Amniotic epithelial cell (primary cell): ENCODE measurements around the gene FAM110A.
"Not testable (repeated sequence)": the region's sequence is repeated elsewhere in the genome, so short reads cannot be mapped to it uniquely, and the experiment has no call there.

Source experiments
- DNase-seq: peaks from one replicate; pipeline ENCODE4 v3.0.0-alpha.2; 2010; ENCODE audit warnings: low read depth

The FAM110A gene

DNA sequence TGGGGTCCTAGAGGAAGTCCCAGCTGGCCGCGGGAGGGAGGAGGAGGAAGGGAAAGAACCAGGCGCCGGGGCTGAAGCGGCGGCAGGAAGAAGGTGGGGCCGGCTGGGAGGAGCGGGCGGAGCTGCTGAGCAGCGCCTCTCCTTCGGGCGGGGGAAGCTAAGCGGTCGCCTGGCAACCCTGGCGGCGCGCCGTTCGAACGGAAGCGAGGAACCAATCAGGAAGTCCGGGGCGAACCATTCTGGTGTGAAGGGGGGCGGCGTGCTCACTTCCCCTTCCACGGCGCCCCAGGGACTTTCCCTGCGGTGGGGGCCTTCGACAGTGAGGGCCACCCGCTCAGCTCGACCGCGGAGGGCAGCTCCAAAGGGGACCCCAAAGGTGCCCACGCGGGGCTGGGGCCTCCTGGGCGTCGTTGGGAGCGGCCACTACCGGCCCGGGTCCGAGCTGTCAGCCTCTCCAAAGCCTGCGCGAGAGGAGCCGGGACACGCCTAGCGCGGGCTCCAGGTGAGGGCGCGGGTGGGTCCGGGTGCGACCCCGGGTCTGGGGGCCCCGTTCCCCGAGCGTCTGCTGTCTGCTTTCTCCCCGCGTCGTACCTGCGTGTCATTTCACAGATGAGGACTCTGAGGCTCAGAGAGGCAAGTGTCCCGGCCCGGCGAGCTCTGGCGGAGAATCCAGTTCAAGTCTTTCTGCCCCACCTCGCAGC, at the start of gene FAM110A:
Gene FAM110A, plus strand, starts transcription at position 266 of the 701 bp plus-strand sequence. CDS start 11,090 bp downstream, outside the sequence.
- peak; percentile 90 for DNase-seq

DNA sequence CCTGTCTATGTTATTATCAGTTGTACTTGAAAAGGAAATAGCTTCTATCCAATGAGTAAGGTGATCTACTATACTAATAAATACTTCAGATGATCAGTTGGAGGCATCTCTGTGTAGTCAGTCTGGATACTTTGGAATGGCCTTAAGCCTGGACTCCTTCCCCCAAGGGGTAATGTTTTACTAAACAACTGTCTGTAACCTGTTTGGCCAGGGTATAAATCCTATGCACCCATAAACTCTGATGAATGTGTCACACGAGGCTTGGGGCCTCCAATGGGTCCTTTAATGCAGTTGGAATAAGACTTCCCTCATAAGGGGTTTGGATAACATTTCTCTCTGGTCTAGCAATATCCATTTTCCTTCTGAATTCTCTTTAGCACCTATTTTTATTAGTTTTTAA, 45.7 kb upstream of the FAM110A start:
- DNase-seq: no peak

DNA sequence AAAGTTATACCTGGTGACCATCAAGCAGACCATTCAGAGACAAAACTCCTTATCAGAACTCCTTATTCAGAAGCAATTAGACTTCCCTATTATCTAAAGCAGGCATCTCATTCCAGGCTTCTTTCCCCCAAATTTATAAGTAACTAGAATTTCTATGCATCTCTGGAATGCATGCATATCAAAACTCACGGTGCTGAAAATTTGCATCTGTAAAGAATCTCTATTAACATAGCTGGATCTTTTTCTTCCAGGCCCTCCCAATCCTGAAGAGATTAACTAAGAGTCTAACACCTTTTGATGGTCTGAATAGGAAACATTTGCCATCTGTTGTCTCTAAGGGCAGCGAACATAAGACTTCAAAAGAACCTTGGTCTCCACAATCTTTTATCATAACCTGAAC, 42.5 kb upstream of the FAM110A start:
- no peak for DNase-seq

DNA sequence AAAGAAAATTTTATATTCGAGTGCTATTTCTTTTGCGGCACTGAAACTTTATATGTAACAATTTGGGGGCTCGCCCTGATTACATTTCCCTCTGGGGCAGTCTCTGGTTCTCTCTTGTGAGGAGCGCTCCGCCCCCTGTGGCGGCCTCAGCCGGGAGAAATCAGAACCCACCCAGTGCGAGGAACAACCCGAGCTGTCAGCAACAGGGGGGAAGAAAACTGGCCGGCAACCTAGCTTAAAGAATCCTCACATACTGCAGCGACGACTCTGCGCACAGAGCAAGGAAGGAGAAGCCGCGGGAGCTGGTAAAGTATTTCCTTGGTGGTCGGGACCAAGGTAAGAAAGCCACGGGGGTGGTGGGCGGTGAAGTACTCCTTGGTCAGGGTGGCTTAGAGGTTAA, 41.3 kb upstream of the FAM110A start:
- DNase-seq: no peak

DNA sequence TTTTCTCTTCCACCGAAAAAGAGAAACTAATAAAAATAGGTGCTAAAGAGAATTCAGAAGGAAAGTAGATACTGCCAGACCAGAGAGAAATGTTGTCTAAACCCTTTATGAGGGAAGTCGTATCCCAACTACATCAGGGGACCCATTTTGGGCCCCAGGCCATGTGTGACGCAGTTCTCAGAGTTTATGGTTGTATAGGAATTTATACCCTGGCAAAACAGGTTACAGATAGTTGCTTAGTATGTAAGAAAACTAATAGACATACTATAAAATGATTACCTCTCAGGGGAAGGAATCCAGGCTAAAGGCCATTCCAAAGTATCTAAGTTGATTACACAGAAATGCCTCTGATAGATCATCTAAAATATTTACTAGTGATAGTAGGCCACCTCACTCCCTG, 36.6 kb upstream of the FAM110A start:
- DNase-seq: no peak

DNA sequence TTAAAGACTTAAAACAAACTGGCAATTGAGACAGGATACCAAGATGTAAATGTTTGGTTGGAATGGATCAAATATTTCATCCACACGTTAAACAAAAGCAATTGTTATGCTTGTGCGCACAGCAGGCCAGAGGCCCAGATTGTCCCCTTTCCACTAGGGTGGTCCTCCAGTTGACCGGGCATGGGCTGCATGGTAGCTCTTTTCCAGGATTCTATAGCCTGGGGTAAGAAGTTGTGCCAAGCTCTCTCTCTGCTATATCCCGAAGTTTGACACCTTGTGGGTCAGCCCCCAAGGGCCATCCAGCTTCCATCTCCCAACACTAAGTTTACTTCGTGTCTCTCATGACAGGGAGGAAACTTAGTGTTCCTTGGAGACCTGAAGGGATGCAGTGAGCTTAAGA, 34.8 kb upstream of the FAM110A start:
- DNase-seq: not testable (repeated sequence)

DNA sequence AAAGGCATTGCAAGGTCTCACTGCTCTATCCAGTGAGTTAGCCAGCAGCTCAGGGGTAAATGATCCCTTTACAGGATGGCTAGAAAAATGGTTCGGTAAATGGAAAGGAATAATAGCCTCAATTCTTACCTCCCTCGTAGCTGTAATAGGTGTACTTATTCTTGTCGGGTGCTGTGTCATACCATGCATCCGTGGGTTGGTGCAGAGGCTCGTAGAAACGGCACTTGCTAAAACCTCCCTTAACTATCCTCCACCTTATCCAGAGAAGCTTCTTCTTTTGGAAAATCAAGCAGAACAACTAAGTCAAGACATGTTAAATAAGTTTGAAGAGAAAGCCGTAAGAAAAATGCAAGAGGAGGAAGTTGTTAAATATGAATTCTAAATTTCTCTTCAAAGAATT, 33.5 kb upstream of the FAM110A start:
- not testable (repeated sequence) for DNase-seq

DNA sequence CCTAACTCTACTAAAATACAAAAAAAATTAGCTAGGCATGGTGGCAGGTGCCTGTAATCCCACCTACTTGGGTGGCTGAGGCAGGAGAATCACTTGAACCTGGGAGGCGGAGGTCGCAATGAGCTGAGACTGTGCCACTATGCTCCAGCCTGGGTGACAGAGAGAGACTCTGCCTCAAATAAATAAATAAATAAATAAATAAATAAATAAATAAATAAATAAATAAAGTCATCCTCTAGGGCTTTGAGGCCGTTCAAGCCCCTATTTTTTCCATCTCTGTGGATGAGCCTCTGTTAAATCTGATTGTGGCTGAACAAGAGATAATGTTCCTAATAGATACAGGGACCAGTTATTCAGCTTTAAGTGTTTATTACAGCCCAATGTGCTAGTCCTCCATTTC, 31.8 kb upstream of the FAM110A start:
- DNase-seq: no peak

DNA sequence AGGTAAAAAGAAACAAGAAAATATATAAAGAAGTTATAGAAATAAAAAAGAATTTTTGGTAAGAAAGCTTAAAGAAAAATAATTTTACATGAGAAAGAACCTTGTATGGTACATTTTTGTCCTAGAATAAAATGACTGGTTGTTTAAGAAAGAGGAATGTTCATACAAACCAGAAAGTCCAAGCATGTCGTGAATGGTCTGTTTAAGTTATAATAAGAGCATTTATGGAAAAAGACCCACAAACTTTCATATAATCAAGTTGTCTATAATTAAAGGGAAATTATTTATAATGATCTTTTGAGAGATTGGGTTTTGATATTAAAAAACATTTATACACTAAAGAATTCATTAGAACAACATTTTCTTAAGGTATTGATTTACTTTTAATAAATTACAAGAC, 27.8 kb upstream of the FAM110A start:
- DNase-seq: no peak

DNA sequence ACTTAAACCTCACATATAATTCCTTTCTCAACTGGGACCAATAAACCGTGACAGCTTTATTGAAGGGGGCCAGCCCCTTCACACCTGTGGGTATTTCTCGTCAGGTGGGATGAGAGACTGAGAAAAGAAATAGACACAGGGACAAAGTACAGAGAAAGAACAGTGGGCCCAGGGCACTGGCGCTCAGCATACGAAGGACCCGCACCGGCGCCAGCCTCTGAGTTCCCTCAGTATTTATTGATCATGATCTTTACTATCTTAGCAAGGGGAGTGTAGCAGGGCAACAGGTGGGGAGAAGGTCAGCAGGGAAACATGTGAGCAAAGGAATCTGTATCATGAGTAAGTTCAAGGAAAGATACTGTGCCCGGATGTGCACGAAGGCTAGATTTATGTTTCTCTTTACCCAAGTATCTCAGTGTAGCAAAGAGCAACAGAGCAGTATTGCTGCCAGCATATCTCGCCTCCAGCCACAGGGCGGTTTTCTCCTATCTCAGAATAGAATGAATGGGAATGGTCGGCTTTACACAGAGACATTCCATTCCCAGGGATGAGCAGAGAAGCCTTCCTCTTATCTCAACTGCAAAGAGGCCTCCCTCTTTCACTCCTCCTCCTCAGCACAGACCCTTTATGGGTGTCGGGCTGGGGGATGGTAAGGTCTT, 21.6 kb upstream of the FAM110A start:
- peak; percentile 79 for DNase-seq

DNA sequence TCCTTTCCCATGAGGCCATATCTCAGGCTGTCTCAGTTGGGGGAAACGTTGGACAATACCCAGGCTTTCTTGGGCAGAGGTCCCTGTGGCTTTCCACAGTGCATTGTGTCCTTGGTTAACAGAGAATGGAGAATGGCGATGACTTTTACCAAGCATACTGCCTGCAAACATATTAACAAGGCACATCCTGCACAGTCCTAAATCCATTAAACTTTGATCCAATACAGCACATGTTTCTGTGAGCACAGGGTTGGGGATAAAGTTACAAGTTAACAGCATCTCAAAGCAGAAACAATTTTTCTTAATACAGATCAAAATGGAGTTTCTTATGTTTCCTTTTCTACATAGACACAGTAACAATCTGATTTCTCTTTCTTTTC, 21.1 kb upstream of the FAM110A start:
- DNase-seq: not testable (repeated sequence)

DNA sequence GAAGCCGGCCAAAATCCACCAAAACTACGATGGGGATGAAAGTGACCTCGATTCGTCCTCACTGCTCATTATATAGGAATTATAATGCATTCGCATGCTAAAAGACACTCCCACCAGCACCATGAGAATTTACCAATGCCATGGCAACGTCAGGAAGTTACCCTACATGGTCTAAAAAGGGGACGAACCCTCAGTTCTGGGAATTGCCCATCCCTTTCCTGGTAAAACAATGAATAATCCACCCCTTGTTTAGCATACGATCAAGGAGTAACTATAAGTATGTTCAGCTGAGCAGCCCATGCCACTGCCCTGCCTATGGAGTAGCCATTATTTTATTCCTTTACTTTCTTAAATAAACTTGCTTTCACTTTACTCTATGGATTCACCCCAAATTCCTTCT, 20.1 kb upstream of the FAM110A start:
- no peak for DNase-seq

DNA sequence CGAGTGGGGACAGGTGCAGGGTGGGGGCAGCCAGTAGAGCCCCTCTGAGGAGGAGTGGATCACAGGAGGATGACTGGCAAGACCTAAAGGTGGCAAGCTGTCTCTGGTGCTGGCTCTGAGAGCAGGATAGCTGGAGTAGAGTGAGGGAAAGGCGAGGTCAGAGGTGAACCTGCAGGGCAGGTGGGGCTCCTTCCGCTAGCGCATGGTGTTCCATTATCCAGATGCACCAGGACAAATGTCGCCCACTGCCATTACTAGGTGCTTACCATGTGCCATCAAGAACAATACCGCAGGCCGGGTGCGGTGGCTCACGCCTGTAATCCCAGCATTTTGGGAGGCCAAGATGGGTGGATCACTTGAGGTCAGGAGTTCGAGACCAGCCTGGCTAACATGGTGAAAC, 18.3 kb upstream of the FAM110A start:
- no peak for DNase-seq

DNA sequence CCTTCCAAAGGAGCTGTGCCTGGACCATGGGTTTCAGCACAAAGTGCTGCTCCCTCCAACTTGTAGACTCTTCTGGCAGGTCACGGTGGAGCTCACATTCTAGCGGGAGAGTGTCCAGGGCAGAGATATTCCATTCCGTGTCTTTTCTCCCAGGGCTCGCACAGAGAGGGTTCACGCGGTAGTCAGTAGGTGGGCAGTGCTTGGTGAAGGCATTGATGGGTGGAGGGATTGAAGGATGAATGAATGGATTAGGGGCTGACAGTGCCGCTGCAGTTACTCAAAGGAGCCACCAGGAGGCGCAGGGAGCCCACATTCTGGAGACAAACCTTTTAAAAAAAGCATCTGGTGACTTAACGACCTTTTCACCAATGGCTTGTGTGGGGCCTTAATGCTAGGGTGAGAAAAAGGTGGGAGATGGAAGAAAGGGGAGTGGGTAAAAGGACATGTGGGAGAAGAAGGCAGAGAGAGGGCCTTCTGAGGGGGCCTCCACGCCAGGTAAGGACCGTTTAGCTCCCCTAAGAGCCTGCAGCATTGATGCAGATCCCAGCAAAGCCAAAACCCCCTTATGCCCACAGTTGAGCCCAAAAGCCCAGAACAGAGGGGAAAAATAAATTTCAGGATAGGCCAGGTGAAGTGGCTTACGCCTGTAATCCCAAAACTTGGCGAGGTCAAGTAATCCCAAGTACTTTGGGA, 17.5 kb upstream of the FAM110A start:
- peak; percentile 28 for DNase-seq

DNA sequence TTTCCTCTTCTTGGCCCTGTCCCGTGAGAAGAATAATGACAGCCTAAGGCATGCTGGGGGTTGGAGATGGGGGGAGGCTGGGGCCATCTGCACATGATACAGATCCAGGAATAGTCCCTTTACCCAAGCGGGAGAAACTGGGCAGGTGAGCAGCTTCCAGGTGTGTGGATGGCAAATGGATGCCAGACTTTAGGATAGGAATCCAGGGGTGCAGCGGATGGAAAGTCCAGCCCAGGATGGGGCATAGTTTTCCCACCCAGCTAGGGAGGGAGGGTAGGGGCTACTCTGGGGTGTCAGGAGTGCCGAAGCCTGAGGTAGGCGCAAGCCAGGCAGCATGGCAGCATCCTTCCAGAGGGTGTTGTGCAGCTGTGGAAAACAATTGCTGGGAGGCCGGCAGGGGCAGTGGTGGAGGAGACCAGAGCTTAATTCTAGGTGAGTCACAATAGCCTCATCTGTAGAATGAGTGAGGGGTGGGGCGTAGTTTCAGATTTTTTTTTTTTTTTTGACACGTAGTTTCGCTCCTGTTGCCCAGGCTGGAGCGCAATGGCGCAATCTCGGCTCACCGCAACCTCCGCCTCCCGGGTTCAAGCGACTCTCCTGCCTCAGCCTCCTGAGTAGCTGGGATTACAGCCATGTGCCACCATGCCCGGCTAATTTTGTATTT, 15.4 kb upstream of the FAM110A start:
- no peak for DNase-seq

DNA sequence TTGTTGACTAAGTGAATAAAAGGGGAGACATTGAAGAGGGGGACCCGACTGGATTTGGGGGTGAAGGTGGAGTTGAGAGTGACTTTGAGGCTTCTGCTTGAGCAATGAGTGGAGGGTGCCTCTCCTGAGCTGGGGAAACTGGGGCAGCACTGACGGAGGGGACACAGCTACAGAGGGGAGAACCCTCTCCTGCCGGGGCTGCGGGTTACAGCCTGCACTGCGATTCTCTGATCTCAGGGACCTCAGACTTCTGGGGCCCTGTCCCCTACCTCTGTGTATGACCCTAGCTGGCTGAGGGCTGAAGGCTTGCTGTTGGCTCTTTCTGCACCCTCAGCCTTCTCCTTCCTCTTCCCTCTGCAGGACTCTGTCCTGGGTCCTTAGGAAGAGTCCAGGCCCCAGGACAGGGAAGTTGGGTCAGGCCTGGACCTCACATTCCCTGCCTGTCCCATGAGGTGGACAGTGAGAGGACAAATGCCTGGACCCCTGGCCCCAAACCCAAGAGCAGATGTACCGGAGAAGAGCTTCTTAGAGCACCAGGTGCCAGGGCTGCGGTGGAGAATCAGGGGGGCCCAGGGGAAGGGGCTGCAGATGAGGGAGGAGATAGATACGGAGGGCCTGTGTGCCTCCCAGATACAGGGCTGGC, 13.7 kb upstream of the FAM110A start:
- no peak for DNase-seq

DNA sequence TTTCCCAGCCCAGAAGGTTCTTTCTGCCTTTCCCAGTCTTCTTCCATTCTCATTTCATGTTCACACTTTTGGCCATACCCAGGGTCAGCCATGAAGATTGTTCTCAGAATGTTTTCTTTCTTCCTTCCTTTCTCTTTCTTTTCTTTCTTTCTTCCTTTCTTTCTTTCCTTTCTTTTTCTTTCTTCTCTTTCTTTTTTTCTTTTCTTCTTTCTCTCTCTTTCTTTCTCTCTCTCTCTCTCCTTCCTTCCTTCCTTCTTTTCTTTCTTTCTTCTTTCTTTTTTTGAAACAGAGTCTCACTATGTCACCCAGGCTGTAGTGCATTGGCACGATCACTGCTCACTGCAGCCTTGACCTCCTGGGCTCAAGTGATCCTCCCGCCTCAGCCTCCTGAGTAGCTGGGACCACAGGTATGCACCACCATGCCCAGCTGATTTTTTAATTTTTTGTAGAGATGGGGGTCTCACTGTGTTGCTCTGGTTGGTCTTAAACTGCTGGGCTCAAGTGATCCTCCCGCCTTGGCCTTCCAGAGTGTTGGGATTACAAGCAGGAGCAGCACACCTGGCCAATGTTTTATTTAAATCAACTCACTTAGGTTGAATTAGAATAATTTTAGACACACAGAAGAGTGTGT, 13.1 kb upstream of the FAM110A start:
- no peak for DNase-seq

DNA sequence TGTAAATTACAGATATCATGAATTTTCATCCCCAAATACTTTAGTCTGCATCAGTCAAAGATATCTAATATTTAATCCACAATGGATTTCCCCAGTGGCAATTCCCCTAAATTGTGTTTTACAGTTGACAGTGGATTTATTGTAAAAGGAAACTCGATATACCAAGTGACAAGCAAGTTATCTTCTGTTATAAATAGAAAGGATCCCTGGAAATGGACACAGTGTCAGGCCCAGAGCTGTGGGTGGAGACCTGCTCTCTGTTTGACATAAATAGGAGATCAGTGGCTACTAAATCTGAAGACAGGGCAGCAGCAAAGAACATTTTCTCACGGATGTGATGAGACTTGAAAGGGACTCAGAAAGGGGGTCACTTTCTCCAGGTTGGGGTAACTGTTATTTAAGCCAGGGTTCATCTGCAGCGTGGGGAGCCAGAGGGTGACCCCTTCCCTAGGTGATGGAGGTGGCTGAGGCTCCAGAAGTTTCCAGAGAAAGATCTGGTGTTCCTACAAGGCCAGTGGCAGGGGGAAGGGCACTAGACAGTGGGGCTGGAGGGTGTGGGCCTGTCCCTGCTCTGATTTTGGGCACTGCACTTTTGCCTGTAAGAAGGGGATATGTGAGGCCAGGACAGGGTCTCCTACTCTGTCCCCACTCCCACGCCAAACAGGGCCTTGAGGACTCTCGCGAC, 12.3 kb upstream of the FAM110A start:
- no peak for DNase-seq

DNA sequence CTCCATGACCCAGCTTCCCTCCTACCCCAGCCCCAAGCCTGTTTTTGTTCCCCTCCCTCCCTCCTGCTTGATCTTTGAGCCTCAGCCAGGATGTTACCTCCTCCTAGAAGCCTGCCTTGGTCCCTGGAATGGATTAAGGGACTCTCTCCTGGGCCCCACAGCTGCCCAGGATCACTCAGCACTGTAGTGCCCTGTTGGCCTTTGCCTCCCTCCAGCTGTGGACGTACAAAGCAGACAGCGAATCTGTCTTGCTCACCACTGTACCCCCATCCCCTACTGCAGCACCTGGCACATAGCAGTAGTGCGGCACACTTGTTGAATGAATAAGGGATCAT, 11.8 kb upstream of the FAM110A start:
- DNase-seq: no peak

DNA sequence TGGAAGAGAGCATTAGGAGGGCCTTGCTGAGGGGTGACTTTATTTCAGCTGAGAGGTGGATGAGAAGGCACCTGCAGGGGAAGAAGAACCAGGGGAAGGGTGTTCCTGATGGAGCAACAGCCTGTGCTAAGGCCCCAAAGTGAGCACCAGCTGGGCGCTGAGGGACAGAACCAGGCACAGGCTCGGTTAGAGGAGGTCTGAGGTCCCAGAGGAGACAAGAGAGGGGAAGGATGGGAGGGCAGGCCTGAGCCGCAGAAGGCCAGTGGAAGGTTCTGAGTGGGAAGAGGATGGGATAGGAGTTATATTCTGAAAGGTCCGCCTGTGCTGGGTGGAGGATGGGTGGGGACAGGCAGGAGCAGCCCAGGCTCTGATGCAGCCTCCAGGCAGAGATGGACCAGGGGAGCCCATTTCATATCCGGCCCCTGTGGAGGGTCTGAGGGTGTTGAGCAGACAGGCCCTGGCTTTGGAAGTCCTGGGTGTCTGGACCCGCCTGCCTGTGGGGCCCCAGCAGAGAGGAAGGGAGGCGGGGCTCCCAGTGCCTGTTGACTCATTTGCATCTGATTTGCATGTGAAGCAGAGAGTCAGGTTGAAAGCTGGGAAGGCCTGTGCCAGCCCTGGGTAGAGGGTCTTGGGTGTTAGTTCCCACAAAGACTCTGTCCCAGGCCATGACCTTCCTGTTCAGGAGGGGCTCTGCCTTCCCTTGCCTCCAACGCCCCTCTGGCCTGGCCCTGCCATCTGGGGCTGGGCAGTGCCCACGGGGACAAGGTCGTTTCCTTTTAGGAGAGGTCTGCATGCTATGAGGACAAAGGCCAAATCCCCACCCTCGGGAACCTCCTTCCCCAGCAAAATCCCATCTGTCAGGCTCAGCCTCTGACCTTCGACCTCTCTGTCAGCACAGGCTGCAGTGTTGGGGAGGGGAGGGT, 10.6 kb upstream of the FAM110A start:
- no peak for DNase-seq
